Activated CD8-positive, alpha-beta memory T cell treated with anti-CD3 and anti-CD28 coated beads, Interleukin-2, amount 10 ng/mL, durations not matched to agents 7 days and 5 days (primary cell): ENCODE measurements around the gene NRCAM. TPM values are rescaled to one million over a fixed set of nuclear protein-coding genes. Genes with fewer than 3 reads are reported as not detected.
A peak's percentile ranks its signal among the peaks of the same experiment; 100 is the strongest.

ENCODE experiments used
- ATAC-seq: fragments of 150-1000 bp; cut with Tn5 transposase; one replicate; pipeline ENCODE4 v1.10.0; 2021; ENCODE audit warnings: moderate library complexity
- CTCF ChIA-PET: fragments of 350-600 bp; sonication (Branson Sonifier 250); formaldehyde crosslinking; loops from one replicate; lab custom pipeline; 2021; ENCODE audit warnings: antibody characterized with exemption; lab: Charles Lee
- DNase-seq: peaks from one replicate; pipeline ENCODE4 v3.0.0-alpha.2; 2020
- H3K27ac Mint-ChIP-seq: one replicate; pipeline ENCODE4 v1.8.0; 2021; ENCODE audit warnings: mild to moderate bottlenecking, mixed read lengths
- H3K27me3 Mint-ChIP-seq: one replicate; pipeline ENCODE4 v1.8.0; 2021; ENCODE audit warnings: mixed read lengths
- H3K36me3 Mint-ChIP-seq: one replicate; pipeline ENCODE4 v1.8.0; 2021; ENCODE audit warnings: mild to moderate bottlenecking, mixed read lengths
- H3K4me1 Mint-ChIP-seq: one replicate; pipeline ENCODE4 v1.8.0; 2021; ENCODE audit warnings: mixed read lengths
- H3K4me3 Mint-ChIP-seq: one replicate; pipeline ENCODE4 v1.8.0; 2021; ENCODE audit warnings: mild to moderate bottlenecking, moderate library complexity, mixed read lengths
- H3K9me3 Mint-ChIP-seq: one replicate; pipeline ENCODE4 v1.8.0; 2022; ENCODE audit warnings: low read depth, mixed read lengths
- total RNA-seq, 2 experiments: library from RNA; stranded (reverse); gene quantifications; one replicate each; pipeline ENCODE4 v1.2.3, GENCODE V29; 2021

Gene NRCAM
- total RNA-seq, 2 experiments from 2014 or later: 0.35 TPM; not detected in 1

DNA sequence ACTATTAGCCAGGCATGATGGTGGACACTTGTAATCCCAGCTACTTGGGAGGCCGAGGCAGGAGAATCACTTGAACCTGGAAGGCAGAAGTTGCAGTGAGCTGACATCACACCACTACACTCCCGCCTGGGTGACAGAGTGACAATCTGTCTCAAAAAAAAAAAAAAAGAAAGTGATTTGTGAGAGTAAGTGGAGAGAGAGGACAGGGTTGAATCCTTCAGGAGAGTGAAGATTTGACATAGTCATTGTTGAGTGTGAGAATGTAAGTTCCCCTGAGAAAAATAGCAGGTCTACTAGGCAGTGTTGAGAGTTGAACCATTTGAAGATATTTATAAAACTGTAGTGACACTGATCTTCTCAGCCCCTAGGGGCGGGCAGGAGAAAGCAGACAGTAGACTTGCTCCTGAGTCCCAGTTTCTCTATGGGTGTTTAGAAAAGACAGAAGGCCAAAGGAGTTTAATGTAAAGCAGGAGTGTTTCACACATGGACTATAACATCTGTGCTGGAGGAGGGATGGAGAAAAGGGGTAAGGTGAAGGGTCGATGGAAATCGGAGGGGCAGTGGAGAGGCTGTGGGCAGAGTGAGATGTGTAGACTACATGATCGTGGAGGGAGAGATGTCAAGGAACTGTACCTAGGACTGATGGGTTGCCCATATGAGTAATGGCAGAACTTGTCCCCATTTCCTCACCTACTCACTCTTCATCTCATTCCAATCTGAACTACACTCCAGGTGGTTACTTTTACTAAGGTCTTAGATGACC lies 312.4 kb downstream of the NRCAM start:
- ATAC-seq (no peak), DNase-seq (no peak)
- H3K36me3 Mint-ChIP-seq: no peaks in the 10 kb centered on the region
- no peak overlapping the region for H3K4me3 Mint-ChIP-seq
- CTCF ChIA-PET: no interaction called here
- H3K9me3 Mint-ChIP-seq: no peaks in the 10 kb centered on the region
- no peaks in the 10 kb centered on the region for H3K4me1 Mint-ChIP-seq
- no peak overlapping the region for H3K27ac Mint-ChIP-seq
- H3K27me3 Mint-ChIP-seq: peaks cover 42% of the 10 kb centered on the region

DNA sequence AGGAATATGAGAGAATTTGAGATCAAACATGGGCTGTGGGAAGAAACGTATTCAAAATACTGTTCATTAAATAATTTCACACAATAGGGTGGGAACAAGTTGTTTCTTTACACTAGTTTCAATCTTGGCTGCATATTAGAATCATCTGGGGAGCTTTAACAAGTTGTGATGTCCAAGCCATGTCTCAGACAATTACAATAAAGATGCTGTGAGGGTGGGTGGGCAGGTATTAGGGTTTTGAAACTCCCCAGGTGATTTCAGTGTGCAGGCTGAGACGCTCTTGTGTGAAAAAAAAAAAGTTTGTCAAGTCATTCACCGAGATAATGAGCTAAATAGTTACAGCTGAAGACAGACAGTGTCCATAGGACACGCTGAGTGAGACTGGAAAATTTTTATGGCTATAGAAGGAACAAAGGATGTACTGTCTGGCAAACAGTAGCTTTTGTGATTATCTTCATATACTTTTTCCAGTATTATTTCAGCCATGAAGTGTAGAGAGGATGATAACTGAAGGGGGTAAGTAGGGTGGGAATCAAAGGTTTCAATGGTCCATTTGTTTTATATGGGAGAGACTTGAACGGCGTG lies 313.5 kb downstream of the NRCAM start:
- CTCF ChIA-PET: no interaction called here
- Mint-ChIP-seq H3K4me1 (no peaks in the 10 kb centered on the region), H3K36me3 (no peaks in the 10 kb centered on the region), H3K4me3 (no peak overlapping the region), H3K27ac (no peak overlapping the region), H3K27me3 (peaks cover 46% of the 10 kb centered on the region), H3K9me3 (no peaks in the 10 kb centered on the region)
- no peak for DNase-seq
- no peak for ATAC-seq

DNA sequence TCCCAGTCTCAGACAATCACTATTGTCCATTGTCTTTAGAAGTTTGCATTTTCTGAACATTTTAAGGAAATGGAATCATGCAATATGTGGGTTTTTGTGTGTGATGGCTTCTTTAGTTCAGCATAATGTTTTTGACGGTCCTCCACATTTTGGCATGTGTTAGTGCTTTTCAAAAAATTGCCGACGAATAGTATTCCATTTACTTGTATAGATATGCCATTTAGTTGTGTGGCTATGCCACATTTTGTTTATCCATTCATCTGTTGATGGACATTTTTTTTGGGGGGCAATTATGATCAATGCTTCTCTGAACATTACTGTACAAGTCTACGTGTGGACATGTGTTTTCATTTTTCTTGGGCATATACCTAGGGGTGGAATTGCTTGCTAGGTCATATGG lies 314.1 kb downstream of the NRCAM start:
- Mint-ChIP-seq H3K36me3 (no peaks in the 10 kb centered on the region), H3K4me3 (no peak overlapping the region), H3K27ac (no peak overlapping the region), H3K4me1 (no peaks in the 10 kb centered on the region), H3K27me3 (peaks cover 52% of the 10 kb centered on the region), H3K9me3 (no peaks in the 10 kb centered on the region)
- ATAC-seq (no peak), DNase-seq (no peak)
- CTCF ChIA-PET: no interaction called here

DNA sequence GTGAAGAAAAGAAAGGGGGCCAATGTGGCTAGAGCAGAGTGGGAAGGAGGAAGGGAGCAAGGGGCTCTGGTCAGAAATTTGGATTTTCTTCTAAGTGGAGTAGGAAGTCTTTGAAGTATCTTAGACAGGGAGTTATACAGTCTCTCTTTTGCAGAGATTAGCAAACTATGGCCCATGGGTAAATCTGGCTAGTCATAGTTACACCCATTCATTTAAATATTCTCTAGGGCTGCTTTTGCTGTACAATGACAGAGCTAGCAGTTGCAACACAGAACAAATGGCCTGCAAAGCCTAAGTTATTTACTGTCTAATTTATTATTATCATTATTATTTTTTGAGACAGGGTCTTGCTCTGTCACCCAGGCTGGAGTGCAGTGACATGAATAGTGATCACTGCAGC lies 315.6 kb downstream of the NRCAM start:
- no peak for DNase-seq
- no peak overlapping the region for H3K4me3 Mint-ChIP-seq
- H3K27me3 Mint-ChIP-seq: peaks cover 54% of the 10 kb centered on the region
- peaks cover 8% of the 10 kb centered on the region for H3K4me1 Mint-ChIP-seq
- ATAC-seq: no peak
- no peaks in the 10 kb centered on the region for H3K9me3 Mint-ChIP-seq
- CTCF ChIA-PET: no interaction called here
- no peaks in the 10 kb centered on the region for H3K36me3 Mint-ChIP-seq
- no peak overlapping the region for H3K27ac Mint-ChIP-seq

DNA sequence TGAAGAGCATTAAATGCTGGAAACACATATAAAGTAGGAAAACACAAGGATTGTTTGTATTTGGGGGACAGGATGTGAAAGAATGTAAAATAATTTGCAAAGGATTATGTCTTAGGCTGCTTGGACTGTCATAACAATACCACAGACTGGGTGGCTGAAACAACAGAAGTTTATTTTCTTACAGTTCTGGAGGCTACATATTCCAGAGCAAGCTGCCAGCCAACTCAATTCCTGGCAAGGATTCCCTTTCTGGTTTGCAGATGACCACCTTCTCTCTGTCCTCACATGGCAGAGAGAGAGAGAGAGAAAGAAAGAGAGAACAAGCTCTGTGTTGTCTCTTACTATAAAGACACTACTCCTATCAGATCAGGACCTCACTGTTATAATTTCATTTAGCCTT lies 317.3 kb downstream of the NRCAM start:
- Mint-ChIP-seq H3K27me3 (peaks cover 65% of the 10 kb centered on the region), H3K27ac (no peak overlapping the region), H3K36me3 (no peaks in the 10 kb centered on the region), H3K9me3 (no peaks in the 10 kb centered on the region), H3K4me1 (peaks cover 18% of the 10 kb centered on the region), H3K4me3 (no peak overlapping the region)
- DNase-seq (no peak), ATAC-seq (no peak)
- CTCF ChIA-PET: no interaction called here

DNA sequence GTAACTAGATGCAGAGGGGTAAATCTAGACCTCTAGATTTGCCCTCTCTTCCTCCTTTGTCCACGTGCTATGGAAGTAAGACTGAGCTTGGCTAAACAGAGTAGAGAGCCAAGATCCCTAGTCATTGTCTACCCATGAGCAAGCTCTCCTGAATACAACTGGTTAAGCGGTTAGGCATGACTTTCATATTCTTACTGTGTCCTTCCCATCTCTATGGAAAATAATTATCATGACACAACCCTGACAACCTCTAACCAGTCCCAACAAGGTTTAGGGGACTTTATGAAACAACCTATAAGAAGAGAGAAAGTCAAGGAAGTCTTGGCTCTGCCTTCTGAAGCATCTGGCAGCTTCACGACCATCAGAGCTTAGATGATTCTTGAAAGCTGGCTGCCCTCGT lies 318.2 kb downstream of the NRCAM start:
- no peak overlapping the region for H3K4me3 Mint-ChIP-seq
- no peak for DNase-seq
- peaks cover 71% of the 10 kb centered on the region for H3K27me3 Mint-ChIP-seq
- CTCF ChIA-PET: interaction anchor here (0.7 to 1.2 kb wide), 2 partner anchors 8 to 10 kb away, joined by 3 read pairs; no protein-coding TSS in a partner anchor
- H3K36me3 Mint-ChIP-seq: no peaks in the 10 kb centered on the region
- ATAC-seq: no peak
- H3K9me3 Mint-ChIP-seq: no peaks in the 10 kb centered on the region
- no peak overlapping the region for H3K27ac Mint-ChIP-seq
- H3K4me1 Mint-ChIP-seq: peaks cover 18% of the 10 kb centered on the region

DNA sequence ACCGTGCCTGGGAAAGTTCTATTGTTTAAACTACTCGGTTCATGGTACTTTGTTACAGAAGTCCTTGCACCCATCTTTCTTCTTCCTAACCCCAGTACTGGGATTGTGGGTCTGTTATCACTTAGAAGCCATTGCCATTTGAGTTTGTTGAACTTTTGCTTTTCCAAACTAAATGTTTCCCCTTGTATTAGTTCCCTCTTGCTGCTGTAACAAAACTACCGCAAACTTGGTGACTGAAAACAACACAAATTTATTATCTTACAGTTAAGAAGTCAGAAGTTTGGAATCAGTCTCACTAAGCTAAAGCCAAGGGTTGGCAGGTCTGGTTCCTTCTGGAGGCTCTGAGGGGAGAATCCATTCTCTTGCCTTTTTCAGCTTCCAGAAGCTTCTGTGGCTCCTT lies 319.2 kb downstream of the NRCAM start:
- H3K36me3 Mint-ChIP-seq: no peaks in the 10 kb centered on the region
- peaks cover 69% of the 10 kb centered on the region for H3K27me3 Mint-ChIP-seq
- ATAC-seq: no peak
- CTCF ChIA-PET: interaction anchor here (1.2 kb wide), 1 partner anchor 9 kb away, joined by 3 read pairs; no protein-coding TSS in a partner anchor
- DNase-seq: no peak
- H3K4me3 Mint-ChIP-seq: no peak overlapping the region
- H3K27ac Mint-ChIP-seq: no peak overlapping the region
- no peaks in the 10 kb centered on the region for H3K9me3 Mint-ChIP-seq
- H3K4me1 Mint-ChIP-seq: peaks cover 18% of the 10 kb centered on the region

DNA sequence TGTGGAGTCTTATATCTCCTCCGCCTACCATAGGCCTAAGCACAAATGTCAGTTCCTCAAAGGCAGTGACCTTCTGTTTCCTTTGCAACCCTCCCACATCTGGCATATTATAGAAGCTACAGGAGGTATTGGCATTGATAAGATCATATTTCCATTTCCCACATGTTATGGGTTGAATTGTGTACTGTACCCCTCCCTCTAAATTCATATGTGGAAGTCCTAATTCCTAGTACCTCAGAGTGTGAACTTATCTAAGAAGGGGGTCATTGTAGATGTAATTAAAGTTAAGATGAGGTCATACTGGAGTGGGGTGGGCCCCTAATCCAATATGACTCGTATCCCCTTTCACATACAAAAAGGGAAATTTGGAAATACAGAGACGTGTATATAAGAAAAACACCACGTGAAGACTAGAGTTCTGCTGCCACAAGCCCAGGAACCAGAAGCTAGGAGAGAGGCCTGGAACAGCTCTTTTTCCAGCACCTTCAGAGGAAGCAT lies 320.0 kb downstream of the NRCAM start:
- ATAC-seq (no peak), DNase-seq (no peak)
- H3K4me3 Mint-ChIP-seq: no peak overlapping the region
- CTCF ChIA-PET: interaction anchor here (1.9 to 2.3 kb wide), 2 partner anchors 10 to 22 kb away, joined by 6 to 10 read pairs; no protein-coding TSS in a partner anchor
- H3K27ac Mint-ChIP-seq: no peak overlapping the region
- peaks cover 70% of the 10 kb centered on the region for H3K27me3 Mint-ChIP-seq
- H3K4me1 Mint-ChIP-seq: peaks cover 18% of the 10 kb centered on the region
- no peaks in the 10 kb centered on the region for H3K9me3 Mint-ChIP-seq
- no peaks in the 10 kb centered on the region for H3K36me3 Mint-ChIP-seq

DNA sequence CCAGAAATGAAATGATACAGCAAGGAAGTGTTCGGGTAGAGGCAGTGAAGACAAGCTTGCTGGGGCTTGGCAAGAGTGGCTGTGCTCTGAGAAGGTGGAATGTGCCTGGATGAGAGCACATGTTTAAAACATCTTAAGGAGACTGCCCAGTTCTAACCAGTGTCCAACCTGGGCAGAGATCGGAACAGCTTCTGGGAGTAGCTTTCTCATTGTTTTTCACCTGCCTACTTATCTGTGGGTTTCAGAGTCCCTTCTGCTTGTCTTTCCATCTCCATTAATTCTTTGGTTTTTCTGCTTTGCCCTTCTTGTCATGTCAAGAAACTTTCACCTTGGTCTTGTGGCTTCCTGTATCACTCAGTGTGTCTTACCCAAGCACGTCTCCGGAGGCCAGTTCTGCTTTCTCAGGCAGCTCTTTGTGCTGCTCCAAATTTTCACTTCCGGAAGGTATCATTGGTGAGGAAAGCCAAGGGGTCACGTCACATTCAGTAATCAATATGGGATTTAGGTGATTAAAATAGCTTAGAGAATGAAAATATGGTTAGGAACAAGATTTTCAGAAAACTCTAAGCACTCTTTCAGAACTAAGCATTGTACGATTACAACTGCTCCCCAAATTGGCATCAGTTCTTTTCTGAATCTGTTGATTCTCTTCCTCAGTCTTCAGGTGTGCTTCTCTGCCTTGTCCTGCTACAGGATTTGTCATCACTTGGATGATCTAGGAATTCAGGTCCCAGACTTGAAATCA lies 320.6 kb downstream of the NRCAM start:
- Mint-ChIP-seq H3K4me1 (peaks cover 18% of the 10 kb centered on the region), H3K36me3 (no peaks in the 10 kb centered on the region), H3K27ac (peak overlapping the region; percentile 3), H3K9me3 (no peaks in the 10 kb centered on the region), H3K27me3 (peaks cover 73% of the 10 kb centered on the region), H3K4me3 (no peak overlapping the region)
- ATAC-seq: peak; percentile 94
- DNase-seq: peak; percentile 68
- CTCF ChIA-PET: interaction anchor here (1.9 to 2.3 kb wide), 2 partner anchors 10 to 21 kb away, joined by 6 to 10 read pairs; no protein-coding TSS in a partner anchor

DNA sequence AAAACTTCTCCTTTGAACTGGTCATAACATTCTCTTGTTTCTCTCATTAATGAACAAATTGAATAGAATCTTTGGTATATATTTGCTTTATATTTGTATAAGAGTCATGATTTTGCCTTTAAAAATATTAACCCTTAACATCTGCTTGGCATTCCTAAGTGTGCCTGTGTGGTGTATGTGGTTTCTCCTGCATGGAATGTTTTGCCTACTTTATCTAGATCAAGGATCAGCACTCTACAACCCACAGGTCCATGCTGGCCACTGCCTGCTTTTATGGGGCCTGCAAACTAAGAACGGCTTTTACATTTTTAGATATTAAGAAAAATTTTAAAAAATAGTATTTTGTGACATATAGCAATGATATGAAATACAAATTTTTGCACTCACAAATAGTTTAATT lies 321.8 kb downstream of the NRCAM start:
- Mint-ChIP-seq H3K27me3 (peaks cover 70% of the 10 kb centered on the region), H3K27ac (no peak overlapping the region), H3K4me3 (no peak overlapping the region), H3K36me3 (no peaks in the 10 kb centered on the region), H3K4me1 (peaks cover 18% of the 10 kb centered on the region), H3K9me3 (no peaks in the 10 kb centered on the region)
- DNase-seq (no peak), ATAC-seq (no peak)
- CTCF ChIA-PET: interaction anchor here (2.1 to 2.3 kb wide), 2 partner anchors 12 to 20 kb away, joined by 6 read pairs; no protein-coding TSS in a partner anchor

DNA sequence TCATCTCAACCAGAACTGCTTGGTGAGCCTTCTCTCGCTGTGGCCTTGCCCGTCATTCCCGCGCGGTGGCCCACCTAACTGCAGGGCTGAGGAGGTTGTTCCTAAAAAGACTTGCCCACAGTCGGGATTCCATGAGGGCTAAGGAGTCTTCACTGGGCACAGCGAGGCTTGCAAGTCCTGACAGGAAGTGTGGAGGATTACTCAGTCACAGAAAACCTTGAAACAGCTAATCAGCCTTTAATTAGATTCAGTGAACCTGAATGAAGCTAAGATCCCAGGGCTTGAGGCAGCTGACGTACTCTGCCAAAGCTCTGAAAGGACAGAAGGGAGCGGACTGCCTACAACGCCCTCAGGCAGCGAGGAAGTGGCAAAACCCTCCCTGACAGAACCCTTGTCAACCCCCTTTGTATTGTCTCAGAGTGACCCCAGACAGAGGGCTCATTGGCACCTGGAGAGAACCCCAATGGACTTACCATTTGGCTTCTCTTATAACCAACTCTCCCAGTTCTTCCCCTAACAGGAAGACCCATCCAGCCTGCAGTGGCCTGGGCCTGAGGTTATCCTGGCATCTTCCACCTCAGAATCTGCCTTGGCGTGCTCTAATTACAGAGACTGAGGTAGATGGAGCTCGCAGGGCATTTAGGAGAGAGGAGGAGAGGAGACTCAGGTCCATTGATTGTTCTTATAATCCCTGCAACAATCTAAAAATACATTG lies 323.5 kb downstream of the NRCAM start:
- Mint-ChIP-seq H3K4me1 (peaks cover 18% of the 10 kb centered on the region), H3K27me3 (peaks cover 55% of the 10 kb centered on the region), H3K27ac (no peak overlapping the region), H3K36me3 (no peaks in the 10 kb centered on the region), H3K9me3 (no peaks in the 10 kb centered on the region), H3K4me3 (no peak overlapping the region)
- CTCF ChIA-PET: interaction anchor here (0.7 to 2.1 kb wide), 2 partner anchors 14 kb away, joined by 3 to 6 read pairs; no protein-coding TSS in a partner anchor
- ATAC-seq (no peak), DNase-seq (no peak)

DNA sequence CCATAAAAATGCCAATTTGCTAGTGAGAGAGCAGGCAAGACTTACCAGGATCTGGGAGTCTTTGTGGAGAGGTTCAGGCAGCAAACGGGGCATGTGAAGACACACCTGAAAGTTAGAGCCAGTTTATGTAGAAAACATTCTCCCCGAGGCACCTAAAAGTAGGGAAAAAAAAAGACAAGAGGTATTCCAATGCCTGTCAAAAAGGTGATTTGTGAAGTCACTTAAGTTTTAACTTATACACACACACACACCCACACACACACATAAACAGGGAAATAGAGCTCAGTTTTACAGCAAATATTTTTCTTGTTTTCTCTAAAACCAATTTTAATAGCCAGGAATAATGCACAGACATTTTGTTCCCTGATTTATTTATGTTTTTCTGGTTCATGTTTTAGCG lies 326.0 kb downstream of the NRCAM start, which contains the start of gene LAMB4:
Gene LAMB4, minus strand, starts transcription at position 101 of the 400 bp plus-strand sequence. CDS start 7,197 bp downstream, outside the sequence.
- Mint-ChIP-seq H3K27me3 (peaks cover 42% of the 10 kb centered on the region), H3K36me3 (no peaks in the 10 kb centered on the region), H3K9me3 (no peaks in the 10 kb centered on the region), H3K4me1 (peaks cover 5% of the 10 kb centered on the region), H3K4me3 (no peak within 1 kb of the TSS), H3K27ac (no peak within 1 kb of the TSS)
- CTCF ChIA-PET: no interaction called here
- no peak for DNase-seq
- ATAC-seq: no peak
